IMR-90 (cell line): ENCODE results near the gene KDM1B. TPM values are rescaled to one million over a fixed set of nuclear protein-coding genes. Genes with fewer than 3 reads are reported as not detected.

Source experiments
- ATAC-seq: fragments of 200-7000 bp; cut with Tn5 transposase; 2 replicates; pipeline ENCODE4 v1.9.1; 2020; ENCODE audit warnings: low read depth, mild to moderate bottlenecking, moderate library complexity
- BruUV-seq: library from RNA; stranded (reverse); fragments of 400-500 nt; replicated peaks from 2 replicates; lab custom pipeline; 2021; lab: Mats Ljungman, UMichigan
- CTCF ChIA-PET: fragments of 300-600 bp; formaldehyde crosslinking; extraction: SDS; loops from one replicate; lab custom pipeline; 2021; ENCODE audit warnings: antibody characterized with exemption; lab: Yijun Ruan, JAX
- POLR2A ChIA-PET: fragments of 300-600 bp; sonication (Branson Sonifier 250); formaldehyde crosslinking; loops from one replicate; lab custom pipeline; 2022; ENCODE audit warnings: antibody characterized with exemption; ENCODE audit not compliant: unreplicated experiment; lab: Charles Lee
- DNase-seq: peaks from one replicate; pipeline ENCODE4 v3.0.0; 2013
- H2AFZ ChIP-seq: replicated peaks from 2 replicates; pipeline ENCODE3; 2013; ENCODE audit warnings: low read length, mild to moderate bottlenecking; ENCODE audit not compliant: poor library complexity
- H2AK5ac ChIP-seq: 2 replicates; pipeline ENCODE4 v1.6.1; 2013; ENCODE audit warnings: low read depth, low read length, inconsistent platforms
- H2AK9ac ChIP-seq: replicated peaks from 2 replicates; pipeline ENCODE3; 2013; ENCODE audit warnings: mild to moderate bottlenecking, low read depth, low read length, moderate library complexity; ENCODE audit not compliant: poor library complexity
- H2BK120ac ChIP-seq: 2 replicates; pipeline ENCODE4 v1.6.1; 2013; ENCODE audit warnings: low read depth, low read length, inconsistent platforms
- H2BK15ac ChIP-seq: 3 replicates; pipeline ENCODE4 v1.6.1; 2013; ENCODE audit warnings: low read depth, low read length, inconsistent platforms
- H2BK20ac ChIP-seq: 2 replicates; pipeline ENCODE4 v1.6.1; 2013; ENCODE audit warnings: low read depth, mild to moderate bottlenecking, inconsistent platforms, low read length, moderate library complexity
- H2BK5ac ChIP-seq: 2 replicates; pipeline ENCODE4 v1.6.1; 2013; ENCODE audit warnings: mild to moderate bottlenecking, low read depth, low read length, inconsistent platforms; ENCODE audit not compliant: poor library complexity, severe bottlenecking
- H3K14ac ChIP-seq: replicated peaks from 2 replicates; pipeline ENCODE4 v1.6.1; 2013; ENCODE audit warnings: low read depth, low read length, inconsistent platforms
- H3K18ac ChIP-seq: 2 replicates; pipeline ENCODE4 v1.6.1; 2013; ENCODE audit warnings: low read depth, low read length, control low read depth
- H3K23ac ChIP-seq: 2 replicates; pipeline ENCODE4 v1.6.1; 2013; ENCODE audit warnings: low read depth, low read length, inconsistent platforms
- H3K27ac ChIP-seq: 2 replicates; pipeline ENCODE4 v1.5.1; 2013; ENCODE audit warnings: mild to moderate bottlenecking, control low read depth, low read length; ENCODE audit not compliant: insufficient read depth
- H3K27me3 ChIP-seq: 2 replicates; pipeline ENCODE4 v1.6.1; 2013; ENCODE audit warnings: low read length; ENCODE audit not compliant: control insufficient read depth, insufficient read depth
- H3K36me3 ChIP-seq: 2 replicates; pipeline ENCODE4 v1.6.1; 2013; ENCODE audit warnings: low read length, mixed read lengths; ENCODE audit not compliant: control insufficient read depth, insufficient read depth
- H3K4ac ChIP-seq: 2 replicates; pipeline ENCODE4 v1.6.1; 2013; ENCODE audit warnings: low read depth, low read length, inconsistent platforms
- H3K4me1 ChIP-seq: 2 replicates; pipeline ENCODE4 v1.6.1; 2013; ENCODE audit warnings: low read length, mixed read lengths; ENCODE audit not compliant: control insufficient read depth, insufficient read depth
- H3K4me2 ChIP-seq: 2 replicates; pipeline ENCODE4 v1.6.1; 2013; ENCODE audit warnings: low read depth, mild to moderate bottlenecking, control low read depth, low read length, moderate library complexity
- H3K4me3 ChIP-seq: 2 replicates; pipeline ENCODE4 v1.5.1; 2013; ENCODE audit warnings: low read depth, mild to moderate bottlenecking, control low read depth, low read length, moderate library complexity; ENCODE audit not compliant: insufficient read depth
- H3K56ac ChIP-seq: 2 replicates; pipeline ENCODE4 v1.6.1; 2013; ENCODE audit warnings: low read length, inconsistent platforms; ENCODE audit not compliant: insufficient read depth; ENCODE audit errors: extremely low read depth
- H3K79me1 ChIP-seq, 2 experiments: 2 replicates each; pipeline ENCODE4 v1.6.1; 2013; ENCODE audit warnings: low read length in 2 of 2, inconsistent platforms in 1 of 2, low read depth in 1 of 2
- H3K9ac ChIP-seq: 2 replicates; pipeline ENCODE4 v1.6.1; 2013; ENCODE audit warnings: low read depth, low read length, control low read depth
- H3K9me1 ChIP-seq: 2 replicates; pipeline ENCODE4 v1.6.1; 2013; ENCODE audit warnings: low read length, inconsistent platforms; ENCODE audit not compliant: insufficient read depth
- H3K9me3 ChIP-seq: 2 replicates; pipeline ENCODE4 v1.6.1; 2013; ENCODE audit warnings: low read length; ENCODE audit not compliant: control insufficient read depth, insufficient read depth
- H4K20me1 ChIP-seq: 2 replicates; pipeline ENCODE4 v1.6.1; 2013; ENCODE audit warnings: low read length, inconsistent platforms; ENCODE audit not compliant: insufficient read depth
- H4K5ac ChIP-seq: 2 replicates; pipeline ENCODE4 v1.6.1; 2013; ENCODE audit warnings: mild to moderate bottlenecking, low read depth, low read length, control low read depth
- H4K8ac ChIP-seq, 2 experiments: 2 replicates each; pipeline ENCODE4 v1.6.1; 2013; ENCODE audit warnings: low read depth in 2 of 2, low read length in 2 of 2, control low read depth in 1 of 2, inconsistent platforms in 1 of 2
- H4K91ac ChIP-seq: 2 replicates; pipeline ENCODE4 v1.6.1; 2013; ENCODE audit warnings: low read depth, low read length, inconsistent platforms; ENCODE audit not compliant: insufficient read depth
- BHLHE40 ChIP-seq: fragments of 150-350 bp; IDR thresholded peaks from 2 replicates; pipeline ENCODE4 v1.6.1; 2016; ENCODE audit warnings: mild to moderate bottlenecking, low read depth, low read length
- CEBPB ChIP-seq: IDR thresholded peaks from 2 replicates; pipeline ENCODE4 v1.6.1; 2012; ENCODE audit warnings: low read depth, low read length, improper control_type of control experiment
- CHD1 ChIP-seq: IDR thresholded peaks from 2 replicates; pipeline ENCODE4 v1.6.1; 2012; ENCODE audit warnings: low read depth, low read length, improper control_type of control experiment
- CTCF ChIP-seq: conservative IDR thresholded peaks from 2 replicates; pipeline ENCODE4 v1.5.1; 2012; ENCODE audit warnings: mild to moderate bottlenecking, low read depth, low read length, improper control_type of control experiment
- ELK1 ChIP-seq: fragments of 150-350 bp; IDR thresholded peaks from 2 replicates; pipeline ENCODE4 v1.6.1; 2016; ENCODE audit warnings: low read depth, mild to moderate bottlenecking, low read length, moderate library complexity, borderline replicate concordance
- FOS ChIP-seq: fragments of 150-350 bp; IDR thresholded peaks from 2 replicates; pipeline ENCODE4 v1.6.1; 2016; ENCODE audit warnings: low read depth, low read length
- MXI1 ChIP-seq: IDR thresholded peaks from 2 replicates; pipeline ENCODE4 v1.6.1; 2012; ENCODE audit warnings: low read depth, mild to moderate bottlenecking, low read length, moderate library complexity, borderline replicate concordance
- NFE2L2 ChIP-seq: fragments of 150-350 bp; IDR thresholded peaks from 2 replicates; pipeline ENCODE4 v1.6.1; 2016; ENCODE audit warnings: low read depth, mild to moderate bottlenecking, low read length
- POLR2A ChIP-seq: IDR thresholded peaks from 2 replicates; pipeline ENCODE4 v1.6.1; 2012; ENCODE audit warnings: mild to moderate bottlenecking, low read depth, low read length
- RAD21 ChIP-seq: IDR thresholded peaks from 2 replicates; pipeline ENCODE4 v1.6.1; 2012; ENCODE audit warnings: low read length, improper control_type of control experiment
- RCOR1 ChIP-seq: IDR thresholded peaks from 2 replicates; pipeline ENCODE4 v1.6.1; 2012; ENCODE audit warnings: mild to moderate bottlenecking, low read length, improper control_type of control experiment; ENCODE audit not compliant: insufficient replicate concordance
- RFX5 ChIP-seq: IDR thresholded peaks from 2 replicates; pipeline ENCODE4 v1.8.0; 2012; ENCODE audit warnings: low read depth, mild to moderate bottlenecking, low read length, moderate library complexity
- SMC3 ChIP-seq: fragments of 150-350 bp; IDR thresholded peaks from 2 replicates; pipeline ENCODE4 v1.6.1; 2016; ENCODE audit warnings: low read depth, mild to moderate bottlenecking, antibody characterized with exemption, low read length, moderate library complexity
- USF2 ChIP-seq: fragments of 150-350 bp; IDR thresholded peaks from 2 replicates; pipeline ENCODE4 v1.6.1; 2017; ENCODE audit warnings: mild to moderate bottlenecking, antibody characterized with exemption, low read length, low read depth
- WGBS, 2 experiments: methylation state at CpG; one replicate each; pipeline versions ENCODE4 v1.1.5 to v1.1.7; 2013; ENCODE audit warnings: missing lambda C conversion rate in 2 of 2; ENCODE audit not compliant: insufficient read length in 1 of 2; ENCODE audit errors: extremely low coverage in 2 of 2; 5-methylcytosine and 5-hydroxymethylcytosine counted together
- dilution Hi-C: fragments of 300-500 bp; cut with HindIII; formaldehyde crosslinking; loops from one replicate; pipeline ENCODE4 v1.14.3; 2018; ENCODE audit warnings: low sequenced_read_pairs; ENCODE audit not compliant: unreplicated experiment
- in situ Hi-C: fragments of 300-500 bp; cut with MboI; formaldehyde crosslinking; loops from 3 replicates; pipeline ENCODE4 v1.14.3; 2019; ENCODE audit warnings: low sequenced_read_pairs, inconsistent platforms, mixed read lengths
- intact Hi-C: fragments of 100-400 bp; cut with micrococcal nuclease; formaldehyde crosslinking; loops from 2 replicates; pipeline ENCODE4 v1.10.0; 2022
- polyA plus RNA-seq, 3 experiments: library from polyadenylated mRNA; depleted of rRNA; stranded (reverse); fragments of >200 nt; gene quantifications; 2 replicates each; pipeline ENCODE4 v1.2.3, GENCODE V29; 2012; ENCODE audit warnings: low replicate concordance in 1 of 3
- total RNA-seq: library from RNA; depleted of rRNA; stranded (reverse); fragments of >200 nt; gene quantifications from 2 replicates; pipeline ENCODE4 v1.2.3, GENCODE V29; 2012

The KDM1B gene
- total and polyA plus RNA-seq, 2 of the 4 experiments (the other 2 are of a cell fraction), result 13.2 to 16.7 TPM

- H2BK15ac ChIP-seq, result no peak overlapping the region
- WGBS, 2 experiments, result no CpG with 5 or more reads among the region's 1 CpG
- peaks cover 5% of the 10 kb centered on the region for H3K4me1 ChIP-seq
- H2AK9ac ChIP-seq, result no peak overlapping the region
- no peak overlapping the region; the same call in 1 of the 2 replicates for H4K91ac ChIP-seq
- no peak overlapping the region for H3K27ac ChIP-seq
- H2BK20ac ChIP-seq, result no peak overlapping the region
- dilution Hi-C loops (no loop called here), intact Hi-C loops (loop anchor here (10.0 kb wide), 1 partner anchor 387 kb away; no protein-coding TSS in a partner anchor), in situ Hi-C loops (no loop called here)
- no peak overlapping the region for H3K9ac ChIP-seq
- peak overlapping the region; percentile 72; the same call in 1 of the 2 replicates for H3K4ac ChIP-seq
- ATAC-seq (no peak), DNase-seq (peak; percentile 38)
- H2BK5ac ChIP-seq, result no peak overlapping the region
- no peak overlapping the region for H2AFZ ChIP-seq
- 0 out of 2 replicates have a peak, but pooled peaks cover 3% of the 10 kb centered on the region for H3K9me1 ChIP-seq
- H3K27me3 ChIP-seq, result no peaks in the 10 kb centered on the region
- H3K18ac ChIP-seq, result no peak overlapping the region
- H2BK120ac ChIP-seq, result no peak overlapping the region
- H2AK5ac ChIP-seq, result no peak overlapping the region
- H3K14ac ChIP-seq, result no peak overlapping the region
- no peak overlapping the region for H3K4me2 ChIP-seq
- H3K36me3 ChIP-seq, result peaks cover 32% of the 10 kb centered on the region
- H4K5ac ChIP-seq, result no peak overlapping the region
- H3K4me3 ChIP-seq, result no peak overlapping the region
- ChIA-PET CTCF (interaction anchor here (1.5 kb wide), 1 partner anchor 27 kb away, joined by 3 read pairs; no protein-coding TSS in a partner anchor), POLR2A (no interaction called here)
- no peaks in the 10 kb centered on the region; the same call in 1 of the 2 replicates for H4K20me1 ChIP-seq
- H3K23ac ChIP-seq, result no peak overlapping the region
- no peaks in the 10 kb centered on the region for H3K9me3 ChIP-seq
- peaks cover 20 to 58% of the 10 kb centered on the region in 2 experiments for H3K79me1 ChIP-seq
- H4K8ac ChIP-seq, result peak overlapping the region in 1 of 2 experiments; percentile 61; a peak in 2 of 4 replicates
- no peak overlapping the region for H3K56ac ChIP-seq
- no TSS peak for BruUV-seq
- TF ChIP-seq RFX5 (no peak), USF2 (no peak), CEBPB (no peak), RAD21 (no peak), CTCF (no peak), NFE2L2 (no peak), FOS (no peak), RCOR1 (no peak), SMC3 (no peak), ELK1 (no peak), POLR2A (no peak), BHLHE40 (no peak), MXI1 (no peak), CHD1 (no peak)
Observed at GRCh38 chr6:18241208-18242038, 86.2 kb downstream of the KDM1B start.
